ENCODE results near the gene LIN7B.

DNA sequence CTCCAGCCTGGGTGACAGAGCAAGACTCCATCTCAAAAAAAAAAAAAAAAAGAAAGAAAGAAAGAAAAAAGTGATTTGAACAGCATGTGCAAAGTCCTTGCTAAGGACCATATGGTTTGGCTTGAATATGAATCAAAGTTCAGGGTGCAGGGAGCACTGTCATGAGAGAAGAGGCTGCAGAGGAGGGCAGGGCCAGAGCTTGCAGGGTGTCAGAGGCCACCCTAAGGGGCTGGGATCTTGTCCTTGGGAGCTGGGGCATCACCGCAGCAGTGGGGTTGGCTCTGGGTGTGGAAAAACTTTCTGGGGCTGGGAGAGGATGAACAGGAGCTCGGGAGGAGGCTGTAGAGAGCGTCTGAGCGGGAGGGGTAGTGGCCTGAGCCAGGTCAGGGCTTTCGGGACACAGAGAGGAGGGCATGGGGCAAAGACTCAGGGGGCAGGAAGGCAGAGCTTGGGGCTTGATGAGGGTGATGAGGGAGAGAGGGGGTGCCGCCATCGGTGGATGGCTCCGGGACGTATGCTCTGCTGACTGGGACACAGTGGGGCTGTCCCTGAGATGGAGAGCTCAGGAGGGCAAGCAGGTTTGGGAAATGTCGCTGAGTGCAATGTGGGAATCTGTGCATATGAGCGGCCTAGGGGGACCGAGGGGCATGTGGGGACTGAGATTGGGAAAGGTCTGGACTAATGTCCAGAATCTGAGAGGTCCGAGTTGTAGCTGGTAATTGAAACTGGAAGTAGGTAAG, 46.5 kb downstream of the LIN7B start:
- TF ChIP-seq POLR2A (IDR thresholded peaks at IDR 0.05) (no peak), CTCF (IDR thresholded peaks at IDR 0.05) (no peak)

All from tibial nerve (tissue), 3 donors.